ENCODE measurements around the gene CTNNBL1. TPM values are rescaled to one million over a fixed set of nuclear protein-coding genes. Genes with fewer than 3 reads are reported as not detected.

Gene CTNNBL1
- total RNA-seq, 1 experiment from 2014 or later = 64.4 TPM

DNA sequence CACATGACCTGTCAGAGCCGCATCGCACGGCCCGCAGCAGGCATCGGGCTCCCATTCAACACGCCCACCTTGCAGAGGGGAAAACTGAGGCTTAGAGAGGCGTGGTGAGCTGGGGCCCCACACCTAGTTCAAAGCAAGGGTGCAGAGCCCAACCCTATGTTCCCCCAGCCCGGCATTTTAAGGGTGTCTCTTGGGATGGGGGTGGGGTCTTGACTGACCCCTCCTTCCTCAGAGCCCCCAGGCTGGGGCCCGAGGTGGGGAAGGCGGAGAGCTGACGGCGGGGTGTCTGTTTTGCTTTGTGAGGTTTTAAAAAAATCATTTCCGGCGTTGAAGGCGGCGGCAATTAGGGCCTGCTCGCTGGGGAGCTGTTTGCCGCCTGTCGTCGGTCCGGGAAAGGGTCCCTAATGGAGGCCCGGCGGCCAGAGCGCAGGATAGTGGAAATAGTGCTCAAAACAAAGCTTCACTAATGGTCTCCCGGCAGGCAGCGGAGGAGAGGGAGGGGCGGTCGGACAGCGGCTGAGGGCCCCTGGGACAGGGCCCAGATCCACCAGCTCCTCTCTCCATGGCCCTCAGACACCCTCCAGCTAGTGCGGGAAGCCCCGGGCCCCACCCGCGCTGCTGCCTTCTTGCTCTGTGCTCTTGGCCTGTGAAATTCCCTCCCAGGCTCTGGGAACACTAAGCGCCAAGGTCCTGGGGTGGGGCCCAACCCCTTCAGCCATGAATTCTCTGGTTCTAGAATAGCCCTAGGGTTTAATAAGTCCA is 221.0 kb downstream of the CTNNBL1 start:
- H3K36me3 Mint-ChIP-seq = no peaks in the 10 kb centered on the region
- peaks cover 37% of the 10 kb centered on the region for H3K27me3 Mint-ChIP-seq (ENCODE audit: low read depth)
- ChIA-PET CTCF (interaction anchor here (0.6 to 2.1 kb wide), 23 partner anchors 9 to 442 kb away, joined by 3 to 17 read pairs (median 4); partner anchors contain the start of gene VSTM2L), POLR2A (interaction anchor here (0.6 to 1.1 kb wide), 2 partner anchors 10 to 12 kb away, joined by 3 read pairs; partner anchors contain the start of gene VSTM2L)
- no peaks in the 10 kb centered on the region for H3K9me3 Mint-ChIP-seq
- ATAC-seq (peak; percentile 59), DNase-seq (ENCODE audit: low spot score) (peak; percentile 72)
- peak overlapping the region; percentile 76 for H3K4me3 Mint-ChIP-seq
- TF ChIP-seq SOX15 (CRISPR knock-in tag; IDR thresholded peaks at IDR 0.05) (no peak), MYBL2 (CRISPR knock-in tag; IDR thresholded peaks at IDR 0.05) (0 out of 2 replicates have a peak, but pooled peaks have one; percentile 53), FOXP1 (CRISPR knock-in tag; IDR thresholded peaks at IDR 0.05; ENCODE audit: borderline replicate concordance) (peak; percentile 12; the same call in 1 of the 2 replicates), ETV6 (CRISPR knock-in tag; IDR thresholded peaks at IDR 0.05) (0 out of 2 replicates have a peak, but pooled peaks have one; percentile 34), ZNF121 (CRISPR knock-in tag; IDR thresholded peaks at IDR 0.05) (peak; percentile 91), SP1 (CRISPR knock-in tag; conservative IDR thresholded peaks at IDR 0.05) (peak; percentile 85), TP53 (CRISPR knock-in tag; IDR thresholded peaks at IDR 0.05) (no peak), ZNF671 (CRISPR knock-in tag; IDR thresholded peaks at IDR 0.05) (0 out of 2 replicates have a peak, but pooled peaks have one; percentile 49), IRF2 (CRISPR knock-in tag; IDR thresholded peaks at IDR 0.05; ENCODE audit: borderline replicate concordance, low read depth) (no peak), GTF2I (CRISPR knock-in tag; conservative IDR thresholded peaks at IDR 0.05) (peak; percentile 99), PRRX2 (CRISPR knock-in tag; IDR thresholded peaks at IDR 0.05) (no peak)
- TF ChIP-seq, protein P1, sequence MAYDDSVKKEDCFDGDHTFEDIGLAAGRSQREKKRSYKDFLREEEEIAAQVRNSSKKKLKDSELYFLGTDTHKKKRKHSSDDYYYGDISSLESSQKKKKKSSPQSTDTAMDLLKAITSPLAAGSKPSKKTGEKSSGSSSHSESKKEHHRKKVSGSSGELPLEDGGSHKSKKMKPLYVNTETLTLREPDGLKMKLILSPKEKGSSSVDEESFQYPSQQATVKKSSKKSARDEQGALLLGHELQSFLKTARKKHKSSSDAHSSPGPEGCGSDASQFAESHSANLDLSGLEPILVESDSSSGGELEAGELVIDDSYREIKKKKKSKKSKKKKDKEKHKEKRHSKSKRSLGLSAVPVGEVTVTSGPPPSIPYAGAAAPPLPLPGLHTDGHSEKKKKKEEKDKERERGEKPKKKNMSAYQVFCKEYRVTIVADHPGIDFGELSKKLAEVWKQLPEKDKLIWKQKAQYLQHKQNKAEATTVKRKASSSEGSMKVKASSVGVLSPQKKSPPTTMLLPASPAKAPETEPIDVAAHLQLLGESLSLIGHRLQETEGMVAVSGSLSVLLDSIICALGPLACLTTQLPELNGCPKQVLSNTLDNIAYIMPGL (CRISPR knock-in tag; IDR thresholded peaks at IDR 0.05) = 0 out of 2 replicates have a peak, but pooled peaks have one; percentile 29
- TF ChIP-seq, protein P2, sequence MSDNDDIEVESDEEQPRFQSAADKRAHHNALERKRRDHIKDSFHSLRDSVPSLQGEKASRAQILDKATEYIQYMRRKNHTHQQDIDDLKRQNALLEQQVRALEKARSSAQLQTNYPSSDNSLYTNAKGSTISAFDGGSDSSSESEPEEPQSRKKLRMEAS (CRISPR knock-in tag; IDR thresholded peaks at IDR 0.05) = 0 out of 2 replicates have a peak, but pooled peaks have one; percentile 13
- TF ChIP-seq, protein P3, sequence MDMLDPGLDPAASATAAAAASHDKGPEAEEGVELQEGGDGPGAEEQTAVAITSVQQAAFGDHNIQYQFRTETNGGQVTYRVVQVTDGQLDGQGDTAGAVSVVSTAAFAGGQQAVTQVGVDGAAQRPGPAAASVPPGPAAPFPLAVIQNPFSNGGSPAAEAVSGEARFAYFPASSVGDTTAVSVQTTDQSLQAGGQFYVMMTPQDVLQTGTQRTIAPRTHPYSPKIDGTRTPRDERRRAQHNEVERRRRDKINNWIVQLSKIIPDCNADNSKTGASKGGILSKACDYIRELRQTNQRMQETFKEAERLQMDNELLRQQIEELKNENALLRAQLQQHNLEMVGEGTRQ (CRISPR knock-in tag; IDR thresholded peaks at IDR 0.05) = peak; percentile 16
- TF ChIP-seq, protein P4, sequence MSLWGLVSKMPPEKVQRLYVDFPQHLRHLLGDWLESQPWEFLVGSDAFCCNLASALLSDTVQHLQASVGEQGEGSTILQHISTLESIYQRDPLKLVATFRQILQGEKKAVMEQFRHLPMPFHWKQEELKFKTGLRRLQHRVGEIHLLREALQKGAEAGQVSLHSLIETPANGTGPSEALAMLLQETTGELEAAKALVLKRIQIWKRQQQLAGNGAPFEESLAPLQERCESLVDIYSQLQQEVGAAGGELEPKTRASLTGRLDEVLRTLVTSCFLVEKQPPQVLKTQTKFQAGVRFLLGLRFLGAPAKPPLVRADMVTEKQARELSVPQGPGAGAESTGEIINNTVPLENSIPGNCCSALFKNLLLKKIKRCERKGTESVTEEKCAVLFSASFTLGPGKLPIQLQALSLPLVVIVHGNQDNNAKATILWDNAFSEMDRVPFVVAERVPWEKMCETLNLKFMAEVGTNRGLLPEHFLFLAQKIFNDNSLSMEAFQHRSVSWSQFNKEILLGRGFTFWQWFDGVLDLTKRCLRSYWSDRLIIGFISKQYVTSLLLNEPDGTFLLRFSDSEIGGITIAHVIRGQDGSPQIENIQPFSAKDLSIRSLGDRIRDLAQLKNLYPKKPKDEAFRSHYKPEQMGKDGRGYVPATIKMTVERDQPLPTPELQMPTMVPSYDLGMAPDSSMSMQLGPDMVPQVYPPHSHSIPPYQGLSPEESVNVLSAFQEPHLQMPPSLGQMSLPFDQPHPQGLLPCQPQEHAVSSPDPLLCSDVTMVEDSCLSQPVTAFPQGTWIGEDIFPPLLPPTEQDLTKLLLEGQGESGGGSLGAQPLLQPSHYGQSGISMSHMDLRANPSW (CRISPR knock-in tag; conservative IDR thresholded peaks at IDR 0.05; ENCODE audit: low read depth) = no peak
- TF ChIP-seq, protein P5, sequence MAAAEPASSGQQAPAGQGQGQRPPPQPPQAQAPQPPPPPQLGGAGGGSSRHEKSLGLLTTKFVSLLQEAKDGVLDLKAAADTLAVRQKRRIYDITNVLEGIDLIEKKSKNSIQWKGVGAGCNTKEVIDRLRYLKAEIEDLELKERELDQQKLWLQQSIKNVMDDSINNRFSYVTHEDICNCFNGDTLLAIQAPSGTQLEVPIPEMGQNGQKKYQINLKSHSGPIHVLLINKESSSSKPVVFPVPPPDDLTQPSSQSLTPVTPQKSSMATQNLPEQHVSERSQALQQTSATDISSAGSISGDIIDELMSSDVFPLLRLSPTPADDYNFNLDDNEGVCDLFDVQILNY (CRISPR knock-in tag; IDR thresholded peaks at IDR 0.05) = no peak
- peak overlapping the region; percentile 87 for H3K27ac Mint-ChIP-seq
- H3K4me1 Mint-ChIP-seq = peaks cover 67% of the 10 kb centered on the region

DNA sequence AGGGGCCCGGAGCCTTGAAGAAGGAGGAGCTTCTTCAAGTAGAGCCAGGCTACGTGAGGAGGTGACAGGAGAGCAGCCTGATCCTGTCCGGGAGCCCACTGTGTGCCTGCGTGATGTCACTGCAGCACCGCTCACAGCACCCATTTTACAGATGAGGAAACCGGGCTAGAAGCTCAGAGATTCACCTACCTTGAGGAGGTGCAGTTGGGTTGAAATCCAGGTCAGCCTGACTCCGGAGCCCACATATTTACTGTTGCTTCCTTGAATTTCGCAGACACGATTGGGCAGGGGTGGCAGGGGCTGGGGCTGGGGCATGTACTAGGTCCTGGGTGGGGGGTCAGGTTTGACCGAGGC is 221.6 kb downstream of the CTNNBL1 start:
- H3K27ac Mint-ChIP-seq = no peak overlapping the region
- peaks cover 37% of the 10 kb centered on the region for H3K27me3 Mint-ChIP-seq (ENCODE audit: low read depth)
- peaks cover 67% of the 10 kb centered on the region for H3K4me1 Mint-ChIP-seq
- TF ChIP-seq, protein P6, sequence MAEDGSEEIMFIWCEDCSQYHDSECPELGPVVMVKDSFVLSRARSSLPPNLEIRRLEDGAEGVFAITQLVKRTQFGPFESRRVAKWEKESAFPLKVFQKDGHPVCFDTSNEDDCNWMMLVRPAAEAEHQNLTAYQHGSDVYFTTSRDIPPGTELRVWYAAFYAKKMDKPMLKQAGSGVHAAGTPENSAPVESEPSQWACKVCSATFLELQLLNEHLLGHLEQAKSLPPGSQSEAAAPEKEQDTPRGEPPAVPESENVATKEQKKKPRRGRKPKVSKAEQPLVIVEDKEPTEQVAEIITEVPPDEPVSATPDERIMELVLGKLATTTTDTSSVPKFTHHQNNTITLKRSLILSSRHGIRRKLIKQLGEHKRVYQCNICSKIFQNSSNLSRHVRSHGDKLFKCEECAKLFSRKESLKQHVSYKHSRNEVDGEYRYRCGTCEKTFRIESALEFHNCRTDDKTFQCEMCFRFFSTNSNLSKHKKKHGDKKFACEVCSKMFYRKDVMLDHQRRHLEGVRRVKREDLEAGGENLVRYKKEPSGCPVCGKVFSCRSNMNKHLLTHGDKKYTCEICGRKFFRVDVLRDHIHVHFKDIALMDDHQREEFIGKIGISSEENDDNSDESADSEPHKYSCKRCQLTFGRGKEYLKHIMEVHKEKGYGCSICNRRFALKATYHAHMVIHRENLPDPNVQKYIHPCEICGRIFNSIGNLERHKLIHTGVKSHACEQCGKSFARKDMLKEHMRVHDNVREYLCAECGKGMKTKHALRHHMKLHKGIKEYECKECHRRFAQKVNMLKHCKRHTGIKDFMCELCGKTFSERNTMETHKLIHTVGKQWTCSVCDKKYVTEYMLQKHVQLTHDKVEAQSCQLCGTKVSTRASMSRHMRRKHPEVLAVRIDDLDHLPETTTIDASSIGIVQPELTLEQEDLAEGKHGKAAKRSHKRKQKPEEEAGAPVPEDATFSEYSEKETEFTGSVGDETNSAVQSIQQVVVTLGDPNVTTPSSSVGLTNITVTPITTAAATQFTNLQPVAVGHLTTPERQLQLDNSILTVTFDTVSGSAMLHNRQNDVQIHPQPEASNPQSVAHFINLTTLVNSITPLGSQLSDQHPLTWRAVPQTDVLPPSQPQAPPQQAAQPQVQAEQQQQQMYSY (CRISPR knock-in tag; IDR thresholded peaks at IDR 0.05) = peak; percentile 83
- no peak for TF ChIP-seq SP1 (CRISPR knock-in tag; conservative IDR thresholded peaks at IDR 0.05)
- TF ChIP-seq GTF2I (CRISPR knock-in tag; conservative IDR thresholded peaks at IDR 0.05) = peak; percentile 39; the same call in 1 of the 2 replicates
- no peaks in the 10 kb centered on the region for H3K36me3 Mint-ChIP-seq
- POLR2A ChIA-PET = interaction anchor here (0.6 kb wide), 1 partner anchor 969 kb away, joined by 5 read pairs; no protein-coding TSS in a partner anchor
- no peak for DNase-seq (ENCODE audit: low spot score)
- ATAC-seq = peak; percentile 2
- no peaks in the 10 kb centered on the region for H3K9me3 Mint-ChIP-seq
- CTCF ChIA-PET = interaction anchor here (0.6 to 2.1 kb wide), 22 partner anchors 9 to 441 kb away, joined by 3 to 17 read pairs (median 4); partner anchors contain the start of gene VSTM2L
- peak overlapping the region; percentile 76 for H3K4me3 Mint-ChIP-seq
